Measurements from ENCODE around the gene TMX2.
A peak's percentile ranks its signal among the peaks of the same experiment; 100 is the strongest.

TMX2 gene, protein sequence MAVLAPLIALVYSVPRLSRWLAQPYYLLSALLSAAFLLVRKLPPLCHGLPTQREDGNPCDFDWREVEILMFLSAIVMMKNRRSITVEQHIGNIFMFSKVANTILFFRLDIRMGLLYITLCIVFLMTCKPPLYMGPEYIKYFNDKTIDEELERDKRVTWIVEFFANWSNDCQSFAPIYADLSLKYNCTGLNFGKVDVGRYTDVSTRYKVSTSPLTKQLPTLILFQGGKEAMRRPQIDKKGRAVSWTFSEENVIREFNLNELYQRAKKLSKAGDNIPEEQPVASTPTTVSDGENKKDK

GRCh38 chr11:57712256-57713150, at the start of gene TMX2:
TSS of gene TMX2 (plus strand) at chr11:57712593. CDS start at chr11:57712619, 26 bp downstream.
- H3K36me3 ChIP-seq (ENCODE audit: control insufficient read depth in 2 of 2, insufficient read depth in 2 of 2, low read length in 2 of 2) = peaks cover 0 to 4% of the 10 kb centered on the region in 2 donors
- peaks cover 32% of the 10 kb centered on the region for H3K4me1 ChIP-seq (ENCODE audit: control insufficient read depth, insufficient read depth, low read length)
- peak within 1 kb of the TSS; percentile 90 to 100 for H3K4me3 ChIP-seq (ENCODE audit: low read length in 2 of 2)

GRCh38 chr11:57662893-57663292, 49.5 kb upstream of the TMX2 start:
- Histone ChIP-seq H3K4me1 (ENCODE audit: control insufficient read depth, insufficient read depth, low read length) (peaks cover 11% of the 10 kb centered on the region), H3K27me3 (ENCODE audit: control insufficient read depth in 1 of 2, insufficient read depth in 2 of 2, low read length in 2 of 2) (no peaks in the 10 kb centered on the region), H3K27ac (ENCODE audit: low read length) (no peak overlapping the region), H3K9ac (ENCODE audit: low read length in 2 of 2) (no peak overlapping the region), H3K4me3 (ENCODE audit: low read length in 2 of 2) (no peak overlapping the region), H3K9me3 (ENCODE audit: control insufficient read depth in 2 of 2, low read length in 2 of 2) (no peaks in the 10 kb centered on the region), H3K36me3 (ENCODE audit: control insufficient read depth in 2 of 2, insufficient read depth in 2 of 2, low read length in 2 of 2) (peaks cover 23 to 29% of the 10 kb centered on the region in 2 donors)

More at GRCh38 chr11:57712256-57713150, at the start of gene TMX2:
- Histone ChIP-seq H3K9ac (ENCODE audit: low read length in 2 of 2) (peak within 1 kb of the TSS; percentile 93 to 99), H3K9me3 (ENCODE audit: control insufficient read depth in 2 of 2, low read length in 2 of 2) (no peaks in the 10 kb centered on the region), H3K27ac (ENCODE audit: low read length) (peak within 1 kb of the TSS; percentile 87), H3K27me3 (ENCODE audit: control insufficient read depth in 1 of 2, insufficient read depth in 2 of 2, low read length in 2 of 2) (no peaks in the 10 kb centered on the region)

DNA sequence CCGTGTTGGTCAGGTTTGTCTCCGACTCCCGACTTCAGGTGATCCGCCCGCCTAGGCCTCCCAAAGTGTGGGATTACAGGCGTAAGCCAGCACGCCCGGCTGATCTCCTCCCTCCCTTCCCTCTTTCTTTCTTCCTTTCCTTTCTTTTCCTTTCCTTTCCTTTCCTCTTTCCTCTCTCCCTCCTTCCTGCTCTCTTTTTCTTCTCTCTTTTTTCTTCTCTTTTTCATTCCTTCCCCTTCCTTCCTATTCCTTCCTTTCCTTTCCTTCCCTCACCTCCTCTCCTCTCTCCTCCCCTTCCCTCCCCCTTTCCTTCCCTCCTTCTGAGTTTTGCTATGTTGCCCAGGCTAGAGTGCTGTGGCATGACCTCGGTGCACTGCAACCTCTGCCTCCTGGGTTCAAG, 48.4 kb upstream of the TMX2 start:
- H3K9me3 ChIP-seq (ENCODE audit: control insufficient read depth in 2 of 2, low read length in 2 of 2) = no peaks in the 10 kb centered on the region
- H3K9ac ChIP-seq (ENCODE audit: low read length in 2 of 2) = no peak overlapping the region
- H3K4me3 ChIP-seq (ENCODE audit: low read length in 2 of 2) = no peak overlapping the region
- no peaks in the 10 kb centered on the region for H3K27me3 ChIP-seq (ENCODE audit: control insufficient read depth in 1 of 2, insufficient read depth in 2 of 2, low read length in 2 of 2)
- H3K27ac ChIP-seq (ENCODE audit: low read length) = no peak overlapping the region
- H3K36me3 ChIP-seq (ENCODE audit: control insufficient read depth in 2 of 2, insufficient read depth in 2 of 2, low read length in 2 of 2) = peaks cover 23 to 29% of the 10 kb centered on the region in 2 donors
- peaks cover 7% of the 10 kb centered on the region for H3K4me1 ChIP-seq (ENCODE audit: control insufficient read depth, insufficient read depth, low read length)

DNA sequence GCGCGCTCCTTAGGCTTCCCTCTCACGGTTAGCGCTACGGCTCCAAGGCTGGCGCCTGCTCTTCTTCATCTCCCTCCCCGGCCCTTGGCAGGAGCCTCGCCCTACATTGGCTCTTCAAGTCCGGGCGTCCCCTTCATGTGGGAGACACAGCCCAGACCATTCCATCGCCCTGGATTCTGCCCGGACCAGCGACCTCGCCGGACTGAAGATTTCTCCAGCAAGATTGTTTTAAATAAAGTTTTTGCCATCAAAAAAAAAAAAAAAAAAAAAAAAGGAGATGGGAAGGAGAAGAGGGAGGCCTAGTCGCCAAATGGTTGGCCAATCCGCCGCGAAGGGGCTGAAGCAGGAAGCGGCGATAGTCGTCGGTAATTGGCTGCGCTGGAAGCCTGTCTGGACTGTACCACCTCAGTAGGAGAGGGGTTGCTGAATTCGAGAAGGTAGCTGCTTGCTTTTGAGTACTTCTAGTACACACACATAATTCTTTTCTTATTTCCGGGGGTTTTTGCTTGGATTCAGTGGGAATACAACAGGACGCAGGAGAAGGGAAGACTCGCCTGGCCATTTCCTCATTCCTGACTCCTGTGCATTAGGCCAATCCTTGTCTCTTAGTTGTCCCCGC, 45.2 kb upstream of the TMX2 start:
- peak overlapping the region; percentile 99 for H3K27ac ChIP-seq (ENCODE audit: low read length)
- H3K4me1 ChIP-seq (ENCODE audit: control insufficient read depth, insufficient read depth, low read length) = peaks cover 15% of the 10 kb centered on the region
- peaks cover 4 to 6% of the 10 kb centered on the region in 2 donors for H3K36me3 ChIP-seq (ENCODE audit: control insufficient read depth in 2 of 2, insufficient read depth in 2 of 2, low read length in 2 of 2)
- H3K4me3 ChIP-seq (ENCODE audit: low read length in 2 of 2) = peak overlapping the region; percentile 93 to 95
- peak overlapping the region; percentile 93 to 100 for H3K9ac ChIP-seq (ENCODE audit: low read length in 2 of 2)
- H3K27me3 ChIP-seq (ENCODE audit: control insufficient read depth in 1 of 2, insufficient read depth in 2 of 2, low read length in 2 of 2) = no peaks in the 10 kb centered on the region
- H3K9me3 ChIP-seq (ENCODE audit: control insufficient read depth in 2 of 2, low read length in 2 of 2) = no peaks in the 10 kb centered on the region

DNA sequence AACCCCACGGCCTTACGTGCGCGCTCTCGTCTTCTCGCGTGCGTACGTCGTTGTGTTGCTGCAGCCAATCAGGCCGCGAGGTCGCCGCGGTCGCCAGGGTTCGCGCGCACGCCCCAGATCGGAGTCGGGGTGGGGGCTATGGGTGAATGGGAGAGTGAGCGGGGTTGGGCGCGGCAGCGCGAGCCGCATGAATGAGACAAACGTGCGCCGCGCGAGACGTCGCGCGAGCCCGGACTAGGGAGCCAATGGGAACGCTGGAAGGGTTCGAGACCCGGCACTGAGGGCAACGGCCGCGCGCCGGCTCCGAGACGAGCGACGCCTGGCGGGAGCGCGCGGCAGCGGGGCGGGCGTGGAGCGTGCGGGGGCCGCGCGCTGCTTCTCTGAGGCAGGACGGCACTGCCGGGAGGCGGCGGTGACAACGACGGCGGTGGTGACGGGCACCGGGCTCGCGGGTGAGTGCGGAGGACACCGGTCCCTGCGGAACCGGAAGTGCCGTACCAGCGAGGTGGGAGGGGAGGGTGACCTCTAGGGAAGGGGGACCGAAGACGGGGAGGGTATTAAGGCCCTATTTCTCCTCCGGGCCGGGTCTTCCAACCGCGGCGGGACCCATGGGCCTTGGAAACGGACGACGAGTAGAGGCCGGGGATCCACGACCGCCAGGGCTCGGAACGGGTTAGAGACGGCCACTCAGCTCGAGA, 44.5 kb upstream of the TMX2 start, which contains the start of gene ZDHHC5:
Gene ZDHHC5 (plus strand): TSS at position 379 of the 698 bp plus-strand sequence. CDS start 4,977 bp downstream, outside the sequence.
- H3K4me3 ChIP-seq (ENCODE audit: low read length in 2 of 2) = peak within 1 kb of the TSS; percentile 93 to 95
- peaks cover 15% of the 10 kb centered on the region for H3K4me1 ChIP-seq (ENCODE audit: control insufficient read depth, insufficient read depth, low read length)

GRCh38 chr11:57668434-57668782, 44.0 kb upstream of the TMX2 start:
- Histone ChIP-seq H3K9me3 (ENCODE audit: control insufficient read depth in 2 of 2, low read length in 2 of 2) (no peaks in the 10 kb centered on the region), H3K36me3 (ENCODE audit: control insufficient read depth in 2 of 2, insufficient read depth in 2 of 2, low read length in 2 of 2) (peaks cover 9 to 14% of the 10 kb centered on the region in 2 donors), H3K4me3 (ENCODE audit: low read length in 2 of 2) (peak overlapping the region; percentile 93 to 95), H3K27ac (ENCODE audit: low read length) (peak overlapping the region; percentile 99), H3K4me1 (ENCODE audit: control insufficient read depth, insufficient read depth, low read length) (peaks cover 15% of the 10 kb centered on the region), H3K27me3 (ENCODE audit: control insufficient read depth in 1 of 2, insufficient read depth in 2 of 2, low read length in 2 of 2) (no peaks in the 10 kb centered on the region), H3K9ac (ENCODE audit: low read length in 2 of 2) (peak overlapping the region; percentile 87 to 93)

More for the DNA sequence above, 44.5 kb upstream of the TMX2 start, which contains the start of gene ZDHHC5:
- Histone ChIP-seq H3K9me3 (ENCODE audit: control insufficient read depth in 2 of 2, low read length in 2 of 2) (no peaks in the 10 kb centered on the region), H3K9ac (ENCODE audit: low read length in 2 of 2) (peak within 1 kb of the TSS; percentile 93 to 100), H3K27me3 (ENCODE audit: control insufficient read depth in 1 of 2, insufficient read depth in 2 of 2, low read length in 2 of 2) (no peaks in the 10 kb centered on the region), H3K36me3 (ENCODE audit: control insufficient read depth in 2 of 2, insufficient read depth in 2 of 2, low read length in 2 of 2) (peaks cover 8 to 9% of the 10 kb centered on the region in 2 donors), H3K27ac (ENCODE audit: low read length) (peak within 1 kb of the TSS; percentile 99)

DNA sequence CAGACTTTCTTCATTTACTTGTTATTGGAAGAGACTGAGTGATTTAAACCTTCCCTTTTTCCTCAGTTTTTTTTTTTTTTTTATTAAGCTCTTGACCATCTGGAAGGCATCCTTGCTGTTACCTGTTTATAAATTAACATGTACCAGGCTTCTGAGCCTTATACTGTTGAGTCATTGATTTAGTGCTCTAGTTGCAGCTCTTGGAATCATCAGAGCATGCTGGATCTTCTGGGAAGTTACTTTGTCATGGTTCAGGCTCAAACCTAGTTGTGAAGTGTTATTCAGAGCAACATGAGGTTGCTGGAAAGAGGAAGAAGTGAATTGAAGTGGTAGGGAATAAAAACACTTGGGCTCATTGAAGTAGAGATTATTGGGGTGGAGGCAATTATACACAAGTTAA, 38.1 kb upstream of the TMX2 start:
- Histone ChIP-seq H3K36me3 (ENCODE audit: control insufficient read depth in 2 of 2, insufficient read depth in 2 of 2, low read length in 2 of 2) (peaks cover 16 to 24% of the 10 kb centered on the region in 2 donors), H3K9me3 (ENCODE audit: control insufficient read depth in 2 of 2, low read length in 2 of 2) (no peaks in the 10 kb centered on the region), H3K27ac (ENCODE audit: low read length) (no peak overlapping the region), H3K9ac (ENCODE audit: low read length in 2 of 2) (no peak overlapping the region), H3K4me3 (ENCODE audit: low read length in 2 of 2) (no peak overlapping the region), H3K4me1 (ENCODE audit: control insufficient read depth, insufficient read depth, low read length) (peaks cover 6% of the 10 kb centered on the region), H3K27me3 (ENCODE audit: control insufficient read depth in 1 of 2, insufficient read depth in 2 of 2, low read length in 2 of 2) (no peaks in the 10 kb centered on the region)

GRCh38 chr11:57675176-57675941, 37.0 kb upstream of the TMX2 start:
- no peaks in the 10 kb centered on the region for H3K27me3 ChIP-seq (ENCODE audit: control insufficient read depth in 1 of 2, insufficient read depth in 2 of 2, low read length in 2 of 2)
- no peaks in the 10 kb centered on the region for H3K4me1 ChIP-seq (ENCODE audit: control insufficient read depth, insufficient read depth, low read length)
- H3K27ac ChIP-seq (ENCODE audit: low read length) = no peak overlapping the region
- H3K4me3 ChIP-seq (ENCODE audit: low read length in 2 of 2) = no peak overlapping the region
- H3K9ac ChIP-seq (ENCODE audit: low read length in 2 of 2) = peak overlapping the region in 1 of 2 donors; percentile 4
- no peaks in the 10 kb centered on the region for H3K9me3 ChIP-seq (ENCODE audit: control insufficient read depth in 2 of 2, low read length in 2 of 2)
- H3K36me3 ChIP-seq (ENCODE audit: control insufficient read depth in 2 of 2, insufficient read depth in 2 of 2, low read length in 2 of 2) = peaks cover 19 to 24% of the 10 kb centered on the region in 2 donors

GRCh38 chr11:57679396-57679795, 33.0 kb upstream of the TMX2 start:
- H3K27ac ChIP-seq (ENCODE audit: low read length) = no peak overlapping the region
- H3K36me3 ChIP-seq (ENCODE audit: control insufficient read depth in 2 of 2, insufficient read depth in 2 of 2, low read length in 2 of 2) = peaks cover 21% of the 10 kb centered on the region in 2 donors
- H3K4me1 ChIP-seq (ENCODE audit: control insufficient read depth, insufficient read depth, low read length) = no peaks in the 10 kb centered on the region

More at GRCh38 chr11:57679396-57679795, 33.0 kb upstream of the TMX2 start:
- Histone ChIP-seq H3K27me3 (ENCODE audit: control insufficient read depth in 1 of 2, insufficient read depth in 2 of 2, low read length in 2 of 2) (no peaks in the 10 kb centered on the region), H3K9me3 (ENCODE audit: control insufficient read depth in 2 of 2, low read length in 2 of 2) (no peaks in the 10 kb centered on the region), H3K4me3 (ENCODE audit: low read length in 2 of 2) (no peak overlapping the region), H3K9ac (ENCODE audit: low read length in 2 of 2) (no peak overlapping the region)

All from stomach smooth muscle (tissue), 2 donors.